ENCODE data around the gene ZFP36.

GRCh38 chr19:39398297-39398864 is 8.3 kb upstream of the ZFP36 start:
- TF ChIP-seq CTCF (IDR thresholded peaks at IDR 0.05) (no peak), EZH2 (IDR thresholded peaks at IDR 0.05; ENCODE audit: borderline replicate concordance, insufficient read depth, low read depth, low read length, poor library complexity, severe bottlenecking) (no peak)

All from B cell (primary cell).